ENCODE results near the gene PRXL2B.

The PRXL2B gene

GRCh38 chr1:2638466-2639115, 52.0 kb downstream of the PRXL2B start:
- DNase-seq = no peak

GRCh38 chr1:2639203-2639602, 52.6 kb downstream of the PRXL2B start:
- DNase-seq = no peak

- DNase-seq = no peak
Observed at GRCh38 chr1:2639607-2640521, 53.3 kb downstream of the PRXL2B start.

GRCh38 chr1:2640626-2641025, 54.0 kb downstream of the PRXL2B start:
- no peak for DNase-seq

All from left hindlimb (tissue), 1 donor.